HG03565 (cell line): ENCODE measurements around the gene SSBP1.
"Not testable (repeated sequence)": the region's sequence is repeated elsewhere in the genome, so short reads cannot be mapped to it uniquely, and the experiment has no call there.

Source experiments
- ATAC-seq: cut with Tn5 transposase; IDR thresholded peaks from one replicate; pipeline ENCODE4 v1.9.1; 2021; ENCODE audit warnings: mild to moderate bottlenecking, moderate library complexity; ENCODE audit not compliant: unreplicated experiment

Gene SSBP1

DNA sequence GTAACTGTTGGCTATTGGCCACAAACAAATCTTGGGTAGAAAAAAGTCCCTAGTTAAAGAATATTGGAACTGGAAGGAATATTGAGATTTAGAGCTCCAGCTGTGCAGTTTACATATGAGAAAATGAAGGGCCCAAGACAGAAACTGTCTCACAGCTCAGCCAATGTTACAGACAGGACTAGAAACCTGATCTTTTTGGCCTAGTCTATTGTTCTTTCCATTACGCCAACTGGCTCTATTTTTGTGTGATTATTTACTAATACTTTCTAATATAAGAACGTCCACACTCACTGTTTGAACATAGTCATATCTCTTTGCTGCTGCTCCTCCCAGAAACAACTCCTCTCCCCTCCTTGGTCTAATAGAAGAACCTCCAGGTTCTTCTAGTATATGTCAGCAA is 28.8 kb upstream of the SSBP1 start:
- no peak for ATAC-seq

DNA sequence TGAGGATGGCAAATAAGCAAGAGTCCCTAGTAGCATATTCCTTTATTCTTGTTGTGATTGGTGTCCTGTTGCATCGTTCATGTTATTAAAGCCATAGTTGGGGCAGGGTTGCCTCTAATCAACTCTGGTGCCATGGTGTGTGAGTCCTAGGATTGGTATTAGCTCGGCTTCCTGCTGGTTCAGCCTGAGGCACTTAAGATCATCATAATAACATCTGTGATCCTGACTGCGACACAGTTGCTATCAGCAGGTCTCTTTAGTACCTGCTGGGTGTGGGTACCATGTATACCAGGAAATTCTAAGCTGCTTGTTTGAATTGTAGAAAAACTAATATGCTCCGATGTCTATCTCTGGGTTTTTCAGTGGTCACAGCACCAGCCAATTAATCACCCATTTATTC is 28.4 kb upstream of the SSBP1 start:
- no peak for ATAC-seq

DNA sequence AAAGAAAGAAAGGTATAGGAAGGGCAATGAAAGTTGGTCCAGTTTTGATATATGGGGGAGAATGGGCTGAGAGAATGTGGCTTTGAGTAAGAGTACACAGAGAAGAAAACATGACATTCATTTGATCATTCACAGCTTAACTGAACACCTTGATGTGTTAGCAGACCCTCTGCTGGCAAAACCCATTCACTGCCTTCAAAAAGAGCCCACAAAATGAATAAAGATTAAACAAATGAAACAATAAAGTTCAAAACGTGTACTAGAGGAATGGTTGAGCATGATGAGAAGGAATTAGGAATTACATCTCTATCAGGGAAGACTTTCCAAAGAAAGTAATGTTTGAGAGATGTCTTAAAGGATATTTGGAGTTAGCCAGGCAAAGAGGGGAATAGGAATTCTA is 27.9 kb upstream of the SSBP1 start:
- no peak for ATAC-seq

DNA sequence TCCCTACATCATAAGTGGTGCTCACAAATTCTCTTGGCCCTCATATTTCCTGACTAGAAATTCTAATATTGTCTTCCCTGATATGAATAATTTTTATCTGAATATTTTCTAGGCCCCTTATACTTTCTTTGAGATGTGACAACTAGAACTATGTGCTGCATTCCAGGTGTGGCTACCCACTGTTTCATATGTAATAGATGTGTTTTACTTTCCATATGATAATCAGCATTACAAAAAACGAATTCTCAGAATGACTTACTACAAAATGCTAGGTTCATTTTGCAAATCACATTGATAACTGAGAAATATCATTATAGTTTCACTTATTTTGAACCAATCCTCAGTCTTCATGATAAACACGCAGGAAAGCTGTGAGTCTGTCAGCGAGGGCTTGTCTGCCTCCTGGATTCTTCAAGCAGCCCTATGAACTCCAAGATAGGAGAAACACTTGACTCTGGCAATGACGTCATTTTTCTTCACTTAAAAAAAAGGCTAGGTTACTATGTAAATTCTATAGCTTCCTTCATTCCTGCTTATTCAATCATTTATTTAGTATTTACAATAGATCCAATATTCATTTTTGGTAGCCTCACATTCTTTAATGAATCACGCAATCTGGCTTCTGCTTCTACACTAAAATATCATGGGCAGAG is 25.4 kb upstream of the SSBP1 start:
- no peak for ATAC-seq

DNA sequence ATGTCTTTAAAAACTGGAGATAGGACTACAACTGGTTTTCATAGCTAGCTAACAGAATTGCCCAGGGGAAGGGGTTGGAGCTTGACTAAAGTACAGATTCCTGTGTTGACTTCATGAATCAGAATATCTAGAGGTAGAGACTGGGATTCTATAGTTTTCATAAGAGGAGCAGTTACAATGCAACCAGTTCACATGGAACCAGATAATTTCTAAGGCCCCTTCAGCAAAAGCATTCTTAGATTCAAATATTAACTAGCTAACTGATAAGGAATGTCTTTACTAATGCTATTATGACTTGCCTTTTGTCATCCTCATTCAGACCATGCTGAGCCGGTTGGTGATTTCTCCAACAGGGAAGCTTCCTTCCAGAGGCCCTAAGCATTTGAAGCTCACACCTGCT is 24.3 kb upstream of the SSBP1 start:
- no peak for ATAC-seq

DNA sequence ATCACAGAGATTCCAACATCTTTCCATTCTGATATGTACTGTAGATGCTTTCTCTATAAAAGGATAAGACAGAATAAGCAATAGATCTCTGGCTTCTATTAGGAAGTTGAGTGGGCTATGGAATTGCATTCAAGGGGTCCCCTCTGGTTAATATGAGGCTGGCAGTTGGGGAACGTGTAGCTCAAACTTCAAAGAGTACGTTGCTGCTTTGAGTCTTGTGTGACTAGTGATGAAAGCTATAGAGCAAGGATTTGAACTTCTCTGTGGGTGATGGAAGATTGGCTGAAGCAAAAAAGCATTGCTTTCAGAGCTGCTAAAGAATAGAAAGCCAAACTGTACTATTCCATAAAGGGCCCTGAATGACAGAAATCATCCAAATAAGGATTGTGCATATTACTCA is 23.6 kb upstream of the SSBP1 start:
- no peak for ATAC-seq

DNA sequence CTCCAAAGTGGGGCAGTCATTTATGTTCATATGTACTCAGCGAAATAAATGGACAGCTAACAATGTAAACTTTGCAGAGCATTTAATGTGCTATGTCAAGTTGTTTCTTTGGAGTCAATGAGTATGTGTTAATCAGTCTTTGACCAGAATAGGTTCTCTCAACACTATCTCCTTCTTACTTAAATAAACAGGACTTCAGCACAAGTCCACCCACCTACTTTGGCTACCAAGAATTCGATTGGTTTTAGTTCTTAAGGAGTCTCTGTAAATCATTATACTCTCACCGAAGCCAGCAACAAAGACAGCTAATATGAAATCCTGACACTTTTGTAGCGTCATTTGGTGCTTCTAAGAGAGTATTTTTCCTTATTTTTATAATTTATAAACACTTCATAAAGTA is 23.1 kb upstream of the SSBP1 start:
- ATAC-seq: no peak

DNA sequence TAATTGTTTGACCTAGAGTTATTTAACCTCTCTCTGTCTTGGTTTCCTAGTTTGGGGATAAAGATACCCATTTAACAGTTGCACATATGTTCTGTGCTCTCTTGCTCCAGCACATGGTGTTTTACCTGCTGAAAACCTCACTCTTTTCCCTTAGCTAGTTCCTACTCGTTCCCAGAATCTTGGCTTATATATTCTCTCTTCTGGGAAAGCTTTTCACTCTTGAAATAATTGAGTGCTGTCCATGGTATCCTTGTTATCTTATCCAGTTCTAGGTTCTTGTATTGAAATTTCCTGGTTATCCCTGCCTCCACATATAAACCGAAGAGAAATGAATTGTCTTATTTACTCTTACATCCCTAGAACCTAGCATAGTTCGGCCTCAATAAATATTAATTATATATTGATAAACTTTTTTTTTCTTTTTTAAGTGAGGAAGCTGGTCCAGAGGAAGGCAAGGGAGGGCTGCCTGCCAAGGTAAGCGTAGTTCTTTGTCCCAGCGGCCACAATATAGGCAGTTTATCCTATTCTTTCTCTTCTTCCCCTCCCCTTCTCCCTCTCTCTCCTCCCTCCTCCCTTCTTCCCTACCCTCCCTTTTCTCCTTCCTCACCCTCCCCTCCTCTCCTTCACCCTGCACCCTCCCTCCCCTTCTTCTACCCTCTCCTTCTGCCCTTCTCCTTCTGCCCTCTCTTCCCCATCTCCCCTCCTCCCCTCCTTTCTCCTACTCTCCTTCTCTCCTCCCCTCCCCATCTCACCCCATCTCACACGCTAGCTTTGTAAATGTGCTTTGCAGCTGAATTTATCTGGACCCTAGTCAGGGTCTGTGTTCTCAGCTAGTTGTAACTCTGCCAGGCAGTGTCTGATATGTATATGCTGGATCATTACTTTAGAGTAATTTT is 22.1 kb upstream of the SSBP1 start:
- no peak for ATAC-seq

DNA sequence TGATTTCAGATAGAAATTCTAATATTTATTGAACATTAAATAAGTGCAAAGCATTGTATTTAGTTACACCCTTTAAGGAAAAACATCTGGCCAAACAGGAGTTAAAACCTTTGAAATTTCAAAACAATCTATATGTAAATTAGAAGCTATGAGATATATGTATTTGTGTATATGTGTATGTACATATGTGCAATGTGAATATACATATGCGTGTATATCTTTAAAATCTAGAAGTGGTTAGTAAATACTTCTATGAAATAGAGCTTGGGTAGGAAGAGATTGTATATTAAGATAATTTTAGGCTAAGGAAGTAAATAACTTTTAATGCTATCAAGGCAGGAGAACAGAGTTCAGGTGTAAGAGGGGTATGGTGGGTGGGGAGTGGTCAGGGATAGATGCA is 20.7 kb upstream of the SSBP1 start:
- no peak for ATAC-seq

DNA sequence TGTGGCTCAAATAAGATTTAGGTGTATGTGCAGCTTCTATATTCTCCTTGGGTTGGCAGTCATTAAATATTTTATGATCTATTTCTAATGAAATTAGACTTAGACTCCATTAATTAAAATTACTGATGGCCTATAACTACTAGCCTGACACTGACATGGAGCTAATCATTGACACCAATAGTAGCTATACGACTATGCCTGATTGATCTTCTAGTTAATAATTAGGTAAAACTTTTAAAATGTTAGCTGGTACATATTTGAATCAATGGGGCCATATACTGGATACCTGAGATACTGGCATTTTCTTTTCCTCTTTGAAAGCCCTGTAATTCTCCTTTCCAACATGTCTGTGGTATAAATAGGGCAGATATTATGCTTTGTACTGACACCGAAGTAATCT is 15.6 kb upstream of the SSBP1 start:
- no peak for ATAC-seq

DNA sequence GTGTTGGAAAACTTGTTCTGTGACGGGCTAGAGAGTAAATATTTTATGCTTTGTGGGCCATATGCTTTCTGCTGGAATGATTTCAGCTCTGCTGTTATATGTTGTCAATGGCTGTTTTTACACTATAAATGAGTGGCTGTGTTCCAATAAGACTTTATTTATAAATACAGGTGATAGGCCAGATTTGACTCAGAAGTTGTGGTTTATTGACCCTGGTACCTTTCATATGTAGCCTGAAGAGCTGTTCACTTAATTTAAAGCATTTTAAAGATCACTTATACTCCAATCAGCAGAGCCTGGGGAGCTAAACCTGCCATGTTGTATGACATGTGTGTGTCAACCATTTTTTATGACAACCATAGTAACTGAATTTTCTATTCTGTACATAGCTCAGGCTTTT is 9.1 kb upstream of the SSBP1 start:
- no peak for ATAC-seq

DNA sequence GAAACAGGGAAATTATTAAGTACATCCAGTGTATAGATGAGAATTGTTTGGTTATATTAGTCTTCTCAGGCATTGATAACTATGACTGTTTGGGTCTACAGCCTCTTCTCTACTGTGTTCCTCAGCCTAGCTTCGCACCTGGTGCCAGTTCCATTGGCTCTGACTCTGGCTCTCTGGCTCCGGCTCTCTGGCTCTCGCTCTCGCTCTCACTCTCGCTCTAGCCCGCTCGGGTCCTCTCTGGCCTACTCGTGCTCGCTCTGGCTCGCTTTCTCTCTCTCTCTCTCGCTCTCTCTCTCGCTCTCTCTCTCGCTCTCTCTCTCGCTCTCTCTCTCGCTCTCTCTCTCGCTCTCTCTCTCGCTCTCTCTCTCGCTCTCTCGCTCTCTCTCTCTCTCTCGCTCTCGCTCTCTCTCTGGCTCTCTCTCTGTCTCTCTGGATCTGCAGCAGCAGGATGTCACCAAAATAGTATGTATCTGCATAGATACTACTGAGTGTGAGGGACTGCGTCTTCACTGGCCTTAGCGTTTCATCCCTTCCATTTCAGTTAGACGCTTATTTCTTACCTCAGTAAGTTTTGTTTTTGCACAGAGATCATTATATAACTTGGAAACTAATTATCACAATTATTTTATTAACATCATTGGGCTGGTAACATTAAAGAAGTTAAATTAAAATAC is 6.5 kb upstream of the SSBP1 start:
- no peak for ATAC-seq

DNA sequence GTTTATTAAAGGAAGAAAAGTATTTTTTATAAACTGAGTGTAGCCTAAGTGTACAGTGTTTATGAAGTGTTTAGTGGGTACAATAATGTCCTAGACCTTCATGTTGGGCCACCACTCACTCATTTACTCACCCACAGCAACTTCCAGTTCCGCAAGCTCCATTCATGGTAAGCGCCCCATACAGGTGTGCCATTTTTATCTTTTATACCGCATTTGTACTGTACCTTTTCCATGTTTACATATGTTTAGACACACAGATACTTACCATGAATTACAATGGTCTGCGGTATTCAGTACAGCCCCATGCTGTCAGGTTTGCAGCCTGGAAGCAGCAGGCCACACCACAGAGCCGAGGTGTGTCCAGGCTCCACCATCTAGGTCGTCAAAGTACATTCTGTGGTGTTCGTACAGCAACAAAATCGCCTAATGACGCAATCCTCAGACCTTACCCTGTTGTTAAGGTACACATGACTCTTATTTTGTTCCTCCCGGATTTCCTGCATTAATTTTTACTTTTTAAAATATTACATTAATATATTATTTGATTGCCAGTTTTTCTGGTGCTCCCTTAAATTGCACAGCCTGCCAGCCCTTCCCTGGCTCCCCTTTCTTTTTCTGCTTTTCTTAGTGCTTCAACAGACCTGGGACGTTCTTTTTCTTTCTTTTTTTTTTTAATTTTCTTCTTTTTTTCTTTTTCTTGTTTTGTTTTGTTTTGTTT is 881 bp upstream of the SSBP1 start:
- ATAC-seq: no peak

DNA sequence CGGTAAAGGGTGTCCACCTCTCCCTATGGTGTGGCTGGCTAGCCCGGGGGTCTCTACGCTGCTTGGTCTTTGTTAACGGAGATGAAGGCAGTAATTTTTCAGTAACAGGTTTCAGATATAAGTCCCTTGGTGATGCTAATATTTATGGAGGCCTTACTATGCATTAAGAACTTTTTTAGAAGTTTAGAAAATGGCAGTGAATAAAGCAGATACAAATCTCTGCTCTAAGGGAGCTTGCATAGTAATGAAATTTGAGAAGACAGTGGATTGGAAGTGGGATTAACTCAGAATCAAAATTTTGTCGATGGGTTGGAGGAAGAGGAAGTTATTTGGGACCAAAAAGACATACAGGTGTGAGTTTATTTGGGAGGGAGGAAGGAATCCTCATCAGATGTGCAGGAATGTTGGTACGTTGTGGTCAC is 445 bp downstream of the SSBP1 start:
- no peak for ATAC-seq

DNA sequence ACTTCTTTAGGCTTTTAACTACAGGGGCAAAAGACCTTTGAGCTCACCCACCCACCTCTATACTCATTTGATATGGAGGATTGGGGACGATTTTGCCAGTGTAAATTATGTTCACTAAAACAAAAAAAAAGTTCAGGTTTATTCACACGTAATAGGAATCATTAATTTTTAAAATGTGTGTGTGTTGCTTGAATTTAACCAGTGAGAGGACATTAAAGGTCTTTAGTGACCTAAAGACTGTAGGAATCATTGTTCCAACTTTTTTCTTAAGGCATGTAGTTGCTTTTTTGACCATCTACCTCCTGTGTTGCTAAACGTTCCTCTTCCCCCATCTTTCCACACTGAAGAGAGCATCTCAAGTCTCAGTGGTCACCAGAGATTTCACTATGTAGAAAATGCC is 1.1 kb downstream of the SSBP1 start:
- no peak for ATAC-seq

DNA sequence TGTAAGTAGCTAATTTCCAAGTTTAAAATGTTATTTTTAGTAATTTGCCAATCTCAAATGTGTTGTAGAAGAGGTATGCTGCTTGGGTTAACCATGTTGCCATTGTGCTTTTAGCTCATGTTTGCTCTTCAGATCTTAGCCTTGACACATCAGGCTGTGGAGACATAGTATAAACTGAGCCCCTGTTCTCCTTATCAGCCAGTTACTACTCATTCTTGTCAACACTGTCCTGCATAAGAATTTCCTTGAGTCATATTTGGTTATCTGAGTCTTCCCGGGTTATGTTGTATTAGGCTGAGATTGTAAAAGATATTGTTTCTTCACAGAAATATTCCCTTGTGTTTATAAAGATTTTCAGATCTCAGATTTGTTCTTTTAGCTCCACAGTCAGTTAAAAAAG is 4.1 kb downstream of the SSBP1 start:
- no peak for ATAC-seq

DNA sequence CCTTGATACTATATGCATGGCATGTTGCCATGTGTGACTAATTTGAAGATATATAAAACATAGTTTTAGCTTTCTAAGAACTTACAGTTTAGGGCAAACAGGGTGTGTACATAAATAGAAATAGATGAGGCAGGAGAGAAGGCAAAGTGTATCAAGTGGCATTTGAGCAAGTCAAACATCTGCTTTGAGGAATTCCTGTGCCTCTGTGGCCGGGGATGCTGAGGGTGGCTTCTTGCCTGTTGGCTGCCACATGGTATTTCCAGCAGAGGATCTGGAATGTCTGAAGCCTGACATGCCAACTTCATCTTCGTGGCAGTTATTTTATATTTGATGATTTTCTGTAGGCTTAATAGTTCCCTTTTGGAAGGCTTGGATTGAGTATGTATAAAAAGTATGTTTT is 6.0 kb downstream of the SSBP1 start:
- ATAC-seq: no peak

DNA sequence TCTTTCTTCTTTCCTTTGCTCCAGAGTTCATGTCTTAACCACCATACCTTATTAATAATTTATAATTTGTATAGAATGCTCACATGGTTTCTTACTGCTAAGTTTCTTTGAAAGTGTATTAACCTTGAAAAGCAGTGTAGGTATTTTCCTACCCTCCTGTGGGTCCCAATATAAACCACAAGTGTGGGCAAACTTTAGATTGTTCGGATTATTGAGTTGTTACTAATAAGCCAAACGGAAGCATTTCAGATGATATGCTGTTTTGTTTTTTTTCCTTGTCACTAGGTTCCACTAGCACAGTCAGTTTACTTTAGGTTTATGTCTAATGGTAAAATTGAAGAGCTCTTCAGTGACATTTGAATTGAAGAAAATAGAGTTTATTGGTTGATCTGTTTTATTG is 10.2 kb downstream of the SSBP1 start:
- no peak for ATAC-seq

DNA sequence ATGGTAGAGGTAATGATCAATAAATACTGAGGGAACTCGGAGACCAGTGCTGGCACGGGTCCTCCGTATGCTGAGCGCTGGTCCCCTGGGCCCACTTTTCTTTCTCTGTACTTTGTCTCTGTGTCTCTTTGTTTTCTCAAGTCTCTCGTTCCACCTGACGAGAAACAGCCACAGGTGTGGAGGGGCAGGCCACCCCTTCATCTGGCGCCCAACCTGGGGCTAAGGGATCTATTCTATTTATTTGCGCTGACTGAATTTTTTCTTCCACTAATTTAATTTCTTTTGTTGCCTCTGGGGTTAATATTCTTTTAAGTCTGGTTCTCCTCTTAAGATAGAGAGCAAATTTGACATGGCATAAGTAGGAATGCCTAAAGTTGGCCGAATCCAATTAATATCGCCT is 13.7 kb downstream of the SSBP1 start:
- ATAC-seq: not testable (repeated sequence)

DNA sequence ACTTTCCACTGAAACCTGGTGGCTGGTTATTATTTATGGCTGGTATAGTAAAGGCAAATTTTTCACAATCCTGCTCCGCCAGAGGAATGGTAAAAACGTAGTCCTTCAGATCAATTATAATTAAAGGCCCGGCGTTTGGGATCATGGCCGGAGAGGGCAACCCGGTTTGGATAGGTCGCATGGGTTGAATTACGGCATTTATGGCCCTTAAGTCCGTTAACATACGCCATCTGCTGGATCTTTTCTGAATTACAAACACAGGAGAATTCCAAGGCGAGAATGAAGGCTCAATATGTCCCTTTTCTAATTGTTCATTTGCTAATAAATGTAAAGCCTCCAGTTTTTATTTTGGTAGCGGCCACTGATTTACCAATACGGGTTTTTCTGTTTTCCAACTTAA is 14.5 kb downstream of the SSBP1 start:
- ATAC-seq: no peak

DNA sequence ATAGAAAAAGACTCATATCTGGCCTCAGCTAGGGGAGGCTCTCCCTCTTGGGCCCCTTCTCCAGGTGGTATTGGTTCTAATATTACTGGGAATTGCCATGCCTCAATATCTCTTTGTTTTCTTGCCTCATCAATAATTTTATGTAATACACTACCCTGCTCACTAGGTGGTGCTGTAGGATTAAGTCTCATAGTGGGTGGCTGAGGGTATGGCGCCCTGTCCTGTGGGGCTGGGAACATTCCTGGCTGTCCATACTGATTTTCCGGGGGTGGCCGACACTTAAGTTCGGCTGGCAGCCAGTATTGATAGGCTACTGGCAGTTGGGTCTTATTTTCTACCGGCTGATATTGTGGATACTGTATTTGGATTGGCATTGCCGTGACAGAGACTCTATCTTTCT is 16.8 kb downstream of the SSBP1 start:
- no peak for ATAC-seq
